Adrenal gland (tissue), 5 donors: ENCODE data around the gene LARP1.

ENCODE experiments used
- CTCF ChIP-seq, 6 experiments: fragments of 450-650 bp in 4 of 6; fragments of 200-600 bp in 2 of 6; sonication (generic) in 1 of 6; IDR thresholded peaks; 1 replicate in 5 of 6; 2 replicates in 1 of 6; pipeline versions ENCODE4 v1.5.1 to v1.8.0; 2016 to 2021; ENCODE audit warnings: antibody characterized with exemption in 6 of 6, mild to moderate bottlenecking in 2 of 6, moderate library complexity in 1 of 6
- POLR2A ChIP-seq, 2 donors: fragments of 450-650 bp; IDR thresholded peaks; one replicate each; pipeline ENCODE4 v1.6.1; 2017; ENCODE audit warnings: antibody characterized with exemption in 2 of 2, mild to moderate bottlenecking in 2 of 2, moderate library complexity in 1 of 2
- donor health status: DM: no; HTN: no; CAD: no.

DNA sequence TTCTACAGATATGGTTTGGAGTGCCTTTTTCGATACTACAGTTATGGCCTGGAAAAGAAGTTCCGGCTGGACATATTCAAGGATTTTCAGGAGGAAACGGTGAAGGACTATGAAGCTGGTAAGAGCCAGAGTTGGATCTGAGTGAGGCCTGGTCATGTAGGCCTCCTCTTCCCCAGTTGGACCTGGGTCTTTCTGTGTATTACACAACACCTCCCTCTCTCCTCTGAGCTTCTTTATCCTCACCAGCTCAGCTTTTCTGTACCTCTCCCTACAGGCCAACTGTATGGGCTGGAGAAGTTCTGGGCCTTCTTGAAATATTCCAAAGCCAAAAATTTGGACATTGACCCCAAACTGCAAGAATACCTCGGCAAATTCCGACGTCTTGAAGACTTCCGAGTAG lies 56.1 kb downstream of the LARP1 start:
- TF ChIP-seq CTCF (IDR thresholded peaks at IDR 0.05), result no peak
- TF ChIP-seq POLR2A (IDR thresholded peaks at IDR 0.05), result no peak
